Astrocyte of the cerebellum (primary cell): ENCODE results near the gene ADAM8.

Experiments used
- DNase-seq: peaks from one replicate; pipeline ENCODE4 v3.0.0-alpha.2; 2011; ENCODE audit warnings: low read depth
- H3K4me3 ChIP-seq: 2 replicates; pipeline ENCODE4 v1.5.1; 2011; ENCODE audit warnings: mild to moderate bottlenecking, low read depth, low read length, moderate library complexity
- in situ Hi-C: cut with HindIII; loops from 2 replicates; pipeline ENCODE4 v1.10.0; 2017; ENCODE audit warnings: low sequenced_read_pairs
- TF ChIP-seq, protein P1 (sequence below): IDR thresholded peaks from 2 replicates; pipeline ENCODE4 v1.5.1; 2012; ENCODE audit warnings: low read length, low read depth, moderate library complexity, mild to moderate bottlenecking; ENCODE audit errors: missing control alignments

The ADAM8 gene

DNA sequence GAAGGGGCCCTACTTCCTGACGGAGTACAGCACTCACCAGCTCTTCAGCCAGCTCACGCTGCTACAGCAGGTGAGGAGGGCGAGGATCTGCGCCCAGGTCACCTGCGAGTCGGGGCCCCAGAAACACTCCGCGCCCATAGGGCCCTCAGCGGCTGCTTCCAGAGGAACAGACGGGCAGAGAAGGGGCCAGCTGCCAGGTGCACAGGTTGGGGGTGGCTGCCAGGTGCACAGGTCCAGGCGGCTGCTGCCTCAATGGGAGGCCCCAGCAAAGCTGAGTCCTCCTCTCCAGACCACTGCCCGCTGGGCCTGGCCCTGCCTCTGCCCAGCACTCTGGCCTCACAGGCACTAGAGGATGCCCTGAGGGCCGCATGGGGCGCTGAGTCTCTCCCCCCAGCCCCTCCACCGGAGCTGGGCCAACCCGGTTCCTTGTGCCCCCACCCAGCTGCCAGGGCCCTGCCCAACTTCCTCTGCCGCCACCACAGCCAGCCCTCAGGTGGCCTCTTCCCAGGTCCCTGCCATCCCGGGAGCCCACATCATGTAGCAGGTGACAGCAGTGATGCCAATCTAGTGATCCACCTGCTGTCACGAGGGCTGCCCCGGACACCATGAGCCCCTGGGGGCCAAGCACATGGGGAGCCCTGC lies 63.7 kb downstream of the ADAM8 start:
- in situ Hi-C loops, result no loop called here
- H3K4me3 ChIP-seq, result no peak overlapping the region
- TF ChIP-seq, protein P1, sequence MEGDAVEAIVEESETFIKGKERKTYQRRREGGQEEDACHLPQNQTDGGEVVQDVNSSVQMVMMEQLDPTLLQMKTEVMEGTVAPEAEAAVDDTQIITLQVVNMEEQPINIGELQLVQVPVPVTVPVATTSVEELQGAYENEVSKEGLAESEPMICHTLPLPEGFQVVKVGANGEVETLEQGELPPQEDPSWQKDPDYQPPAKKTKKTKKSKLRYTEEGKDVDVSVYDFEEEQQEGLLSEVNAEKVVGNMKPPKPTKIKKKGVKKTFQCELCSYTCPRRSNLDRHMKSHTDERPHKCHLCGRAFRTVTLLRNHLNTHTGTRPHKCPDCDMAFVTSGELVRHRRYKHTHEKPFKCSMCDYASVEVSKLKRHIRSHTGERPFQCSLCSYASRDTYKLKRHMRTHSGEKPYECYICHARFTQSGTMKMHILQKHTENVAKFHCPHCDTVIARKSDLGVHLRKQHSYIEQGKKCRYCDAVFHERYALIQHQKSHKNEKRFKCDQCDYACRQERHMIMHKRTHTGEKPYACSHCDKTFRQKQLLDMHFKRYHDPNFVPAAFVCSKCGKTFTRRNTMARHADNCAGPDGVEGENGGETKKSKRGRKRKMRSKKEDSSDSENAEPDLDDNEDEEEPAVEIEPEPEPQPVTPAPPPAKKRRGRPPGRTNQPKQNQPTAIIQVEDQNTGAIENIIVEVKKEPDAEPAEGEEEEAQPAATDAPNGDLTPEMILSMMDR, result no peak
- DNase-seq, result no peak
